ENCODE measurements around the gene SLC15A3.
"Not testable (repeated sequence)": the region's sequence is repeated elsewhere in the genome, so short reads cannot be mapped to it uniquely, and the experiment has no call there.

The SLC15A3 gene

GRCh38 chr11:60974316-60974715 is 22.3 kb upstream of the SLC15A3 start:
- DNase-seq: not testable (repeated sequence)

GRCh38 chr11:60973699-60974098 is 21.7 kb upstream of the SLC15A3 start:
- DNase-seq: no peak

GRCh38 chr11:60972182-60973030 is 20.4 kb upstream of the SLC15A3 start:
- no peak for DNase-seq

GRCh38 chr11:60971520-60971919 is 19.5 kb upstream of the SLC15A3 start, which contains the start of gene CD6:
Gene CD6, plus strand, starts transcription at chr11:60971680. Its CDS starts 186 bp downstream, at chr11:60971866.
- DNase-seq: no peak

GRCh38 chr11:60970890-60971289 is 18.9 kb upstream of the SLC15A3 start:
- no peak for DNase-seq

- DNase-seq: no peak
Observed at GRCh38 chr11:60970369-60970774, 18.4 kb upstream of the SLC15A3 start.

- DNase-seq: no peak
Observed at GRCh38 chr11:60968223-60968622, 16.2 kb upstream of the SLC15A3 start.

- DNase-seq: no peak
Observed at GRCh38 chr11:60966890-60967289, 14.9 kb upstream of the SLC15A3 start.

GRCh38 chr11:60964801-60965200 is 12.8 kb upstream of the SLC15A3 start:
- DNase-seq: no peak

- no peak for DNase-seq
Observed at GRCh38 chr11:60960405-60960804, 8.4 kb upstream of the SLC15A3 start.

GRCh38 chr11:60959431-60959830 is 7.5 kb upstream of the SLC15A3 start:
- DNase-seq: no peak

- no peak for DNase-seq
Observed at GRCh38 chr11:60957188-60957587, 5.2 kb upstream of the SLC15A3 start.

GRCh38 chr11:60955571-60955970 is 3.6 kb upstream of the SLC15A3 start:
- DNase-seq: no peak

GRCh38 chr11:60954421-60954820 is 2.4 kb upstream of the SLC15A3 start:
- DNase-seq: no peak

GRCh38 chr11:60953781-60954180 is 1.8 kb upstream of the SLC15A3 start:
- DNase-seq: no peak

- no peak for DNase-seq
Observed at GRCh38 chr11:60952742-60953170, 780 bp upstream of the SLC15A3 start.

- no peak for DNase-seq
Observed at GRCh38 chr11:60951606-60951903, 421 bp downstream of the SLC15A3 start.

GRCh38 chr11:60950933-60951605 is 907 bp downstream of the SLC15A3 start:
- DNase-seq: no peak

GRCh38 chr11:60950024-60950423 is 2.0 kb downstream of the SLC15A3 start:
- DNase-seq: no peak

GRCh38 chr11:60948250-60948649 is 3.7 kb downstream of the SLC15A3 start:
- no peak for DNase-seq

GRCh38 chr11:60947700-60948099 is 4.3 kb downstream of the SLC15A3 start:
- DNase-seq: no peak

- DNase-seq: no peak
Observed at GRCh38 chr11:60946601-60947264, 5.2 kb downstream of the SLC15A3 start.

- no peak for DNase-seq
Observed at GRCh38 chr11:60945295-60945667, 6.7 kb downstream of the SLC15A3 start.
